Measurements from ENCODE around the gene CORO6. TPM values are rescaled to one million over a fixed set of nuclear protein-coding genes. Genes with fewer than 3 reads are reported as not detected.

The CORO6 gene
- polyA plus RNA-seq, 1 donor: 99.3 TPM

Other genes starting within 250 kb of the CORO6 start
- 29.9 TPM for gene TAOK1, start 232.5 kb downstream of the CORO6 start, polyA plus RNA-seq (ENCODE audit: insufficient read length)
- gene ABHD15, start 55.9 kb downstream of the CORO6 start, polyA plus RNA-seq (ENCODE audit: insufficient read length): 5.1 TPM
- 36.8 TPM for gene TP53I13, start 54.2 kb downstream of the CORO6 start, polyA plus RNA-seq (ENCODE audit: insufficient read length)
- 30.0 TPM for gene GIT1, start 33.3 kb downstream of the CORO6 start, polyA plus RNA-seq (ENCODE audit: insufficient read length)
- gene ANKRD13B, start 29.8 kb downstream of the CORO6 start, polyA plus RNA-seq (ENCODE audit: insufficient read length): 18.4 TPM